ENCODE measurements around the gene SPINT4.

SPINT4 gene

GRCh38 chr20:45765980-45766379, 43.8 kb downstream of the SPINT4 start:
- no peak for DNase-seq

- no peak for DNase-seq
These were observed 46.3 kb downstream of the SPINT4 start for GRCh38 chr20:45768479-45768878.

- DNase-seq, result peak; percentile 13
These were observed 49.1 kb downstream of the SPINT4 start for GRCh38 chr20:45771182-45771759.

- DNase-seq, result no peak
These were observed 50.5 kb downstream of the SPINT4 start for GRCh38 chr20:45772693-45773092.

- DNase-seq, result no peak
These were observed 52.8 kb downstream of the SPINT4 start for GRCh38 chr20:45774945-45775344.

GRCh38 chr20:45775411-45775810, 53.3 kb downstream of the SPINT4 start:
- no peak for DNase-seq

All from NCI-H1436 treated with DMSO at 0.1 percent for 48 hours (cell line).